HepG2 (cell line): ENCODE results near the gene TP53TG5. TPM values are rescaled to one million over a fixed set of nuclear protein-coding genes. Genes with fewer than 3 reads are reported as not detected.
A peak's percentile ranks its signal among the peaks of the same experiment; 100 is the strongest.

ENCODE experiments used
- CEBPZ ChIP-seq: IDR thresholded peaks from 2 replicates; pipeline ENCODE4 v1.6.1; 2012; ENCODE audit warnings: low read length, improper control_type of control experiment
- CENPBD1 ChIP-seq: sonication (generic); formaldehyde crosslinking; IDR thresholded peaks from 2 replicates; pipeline ENCODE4 v1.8.0; 2022; ENCODE audit warnings: missing genetic modification reagents, low read depth, mild to moderate bottlenecking, borderline replicate concordance
- CHD2 ChIP-seq: IDR thresholded peaks from 2 replicates; pipeline ENCODE4 v1.6.1; 2011; ENCODE audit warnings: low read depth, low read length, improper control_type of control experiment
- DNMT3B ChIP-seq: conservative IDR thresholded peaks from 2 replicates; pipeline ENCODE4 v1.6.1; 2016; ENCODE audit warnings: missing biosample characterization, control low read depth
- KAT8 ChIP-seq: IDR thresholded peaks from 2 replicates; pipeline ENCODE4 v1.6.1; 2016; ENCODE audit warnings: missing genetic modification reagents, missing compliant biosample characterization
- NCOA2 ChIP-seq: sonication (generic); formaldehyde crosslinking; IDR thresholded peaks from 2 replicates; pipeline ENCODE4 v1.8.0; 2022; ENCODE audit warnings: inconsistent platforms
- PLSCR1 ChIP-seq: sonication (generic); formaldehyde crosslinking; IDR thresholded peaks from 2 replicates; pipeline ENCODE4 v1.5.0; 2020; ENCODE audit warnings: missing genetic modification reagents, mild to moderate bottlenecking, borderline replicate concordance
- REL ChIP-seq: sonication (generic); formaldehyde crosslinking; conservative IDR thresholded peaks from 2 replicates; pipeline ENCODE4 v1.8.0; 2022; ENCODE audit warnings: mild to moderate bottlenecking, missing genetic modification reagents, moderate library complexity
- RERE ChIP-seq: IDR thresholded peaks from 2 replicates; pipeline ENCODE4 v1.6.1; 2016; ENCODE audit warnings: low read depth, missing genetic modification reagents, missing compliant biosample characterization
- SETDB1 ChIP-seq: sonication (generic); formaldehyde crosslinking; IDR thresholded peaks from 2 replicates; pipeline ENCODE4 v1.5.1; 2020; ENCODE audit warnings: missing genetic modification reagents, mild to moderate bottlenecking, borderline replicate concordance
- SMAD1 ChIP-seq: sonication (generic); formaldehyde crosslinking; IDR thresholded peaks from 2 replicates; pipeline ENCODE4 v1.4.0; 2020; ENCODE audit warnings: missing genetic modification reagents, low read depth, mild to moderate bottlenecking, borderline replicate concordance
- TIGD3 ChIP-seq: sonication (generic); formaldehyde crosslinking; IDR thresholded peaks from 2 replicates; pipeline ENCODE4 v1.5.1; 2020; ENCODE audit warnings: mild to moderate bottlenecking, missing genetic modification reagents, borderline replicate concordance
- ZNF441 ChIP-seq: sonication (generic); formaldehyde crosslinking; IDR thresholded peaks from 2 replicates; pipeline ENCODE4 v1.7.0; 2021; ENCODE audit warnings: missing genetic modification reagents, borderline replicate concordance
- ZNF576 ChIP-seq: sonication (generic); formaldehyde crosslinking; IDR thresholded peaks from 2 replicates; pipeline ENCODE4 v1.4.0; 2020; ENCODE audit warnings: mild to moderate bottlenecking, missing genetic modification reagents
- ZNF615 ChIP-seq: sonication (generic); formaldehyde crosslinking; IDR thresholded peaks from 2 replicates; pipeline ENCODE4 v1.5.0; 2020; ENCODE audit warnings: mild to moderate bottlenecking, missing genetic modification reagents, borderline replicate concordance
- ZNF629 ChIP-seq: sonication (generic); formaldehyde crosslinking; conservative IDR thresholded peaks from 2 replicates; pipeline ENCODE4 v1.5.0; 2020; ENCODE audit warnings: missing genetic modification reagents
- ZNF761 ChIP-seq: sonication (generic); formaldehyde crosslinking; conservative IDR thresholded peaks from 2 replicates; pipeline ENCODE4 v1.4.0; 2020; ENCODE audit warnings: mild to moderate bottlenecking, missing genetic modification reagents
- polyA plus RNA-seq, 8 experiments: library from polyadenylated mRNA; depleted of rRNA in 3 of 8; stranded (reverse) in 7 of 8; unstranded in 1 of 8; fragments of >200 nt; fragmentation: Illumina TruSeq in 4 of 8; extraction: Trizol in 4 of 8; gene quantifications; 2 replicates each; pipeline versions ENCODE4 v1.2.1 to v1.2.3, GENCODE V29; 2011 to 2016; ENCODE audit warnings: low read depth in 4 of 8, missing spikeins in 1 of 8, mixed read lengths in 1 of 8; ENCODE audit not compliant: insufficient read depth in 1 of 8
- total RNA-seq, 5 experiments: library from RNA; depleted of rRNA; stranded (reverse); fragments of >200 nt; fragmentation: Illumina TruSeq; extraction: Trizol; gene quantifications; 2 replicates each; pipeline ENCODE4 v1.2.3, GENCODE V29; 2016; ENCODE audit warnings: low read depth in 1 of 5

Gene TP53TG5
- total and polyA plus RNA-seq, 2 of the 13 experiments (the other 11 are each of a cell fraction or from before 2014, with no cell fraction given) = 0.11 TPM; not detected in 1

- peak; percentile 66; the same call in 1 of the 2 replicates for TF ChIP-seq RERE
- TF ChIP-seq SMAD1 (CRISPR knock-in tag) = no peak
- TF ChIP-seq CHD2 = no peak; the same call in 1 of the 2 replicates
- TF ChIP-seq SETDB1 (CRISPR knock-in tag) = no peak
- no peak for TF ChIP-seq PLSCR1 (CRISPR knock-in tag)
- TF ChIP-seq KAT8 (CRISPR knock-in tag) = peak; percentile 50; the same call in 1 of the 2 replicates
- no peak for TF ChIP-seq DNMT3B (CRISPR knock-in tag)
- TF ChIP-seq TIGD3 (CRISPR knock-in tag) = peak; percentile 84; the same call in 1 of the 2 replicates
- TF ChIP-seq REL (CRISPR knock-in tag) = no peak
- TF ChIP-seq ZNF441 = no peak
- TF ChIP-seq ZNF615 (CRISPR knock-in tag) = 0 out of 2 replicates have a peak, but pooled peaks have one; percentile 11
- TF ChIP-seq NCOA2 (CRISPR knock-in tag) = peak; percentile 86
- 0 out of 2 replicates have a peak, but pooled peaks have one; percentile 55 for TF ChIP-seq ZNF761 (CRISPR knock-in tag)
- TF ChIP-seq ZNF576 (CRISPR knock-in tag) = 0 out of 2 replicates have a peak, but pooled peaks have one; percentile 17
- TF ChIP-seq CENPBD1 (CRISPR knock-in tag) = no peak
- TF ChIP-seq ZNF629 (CRISPR knock-in tag) = peak; percentile 100
- no peak for TF ChIP-seq CEBPZ
These were observed 37.8 kb downstream of the TP53TG5 start (continued) for GRCh38 chr20:45340236-45340847.
